Measurements from ENCODE around the gene PSMG2.

Gene PSMG2

GRCh38 chr18:12765126-12765525, 62.3 kb downstream of the PSMG2 start:
- no peak overlapping the region for H3K4me3 ChIP-seq (ENCODE audit: low read depth, low read length)
- no peak for DNase-seq (ENCODE audit: low read depth, low spot score)
- no peak for TF ChIP-seq CTCF (IDR thresholded peaks at IDR 0.05; ENCODE audit: low read depth, low read length)
- in situ Hi-C loops (cut with HindIII; ENCODE audit: low sequenced_read_pairs): no loop called here

- no peak for DNase-seq (ENCODE audit: low read depth, low spot score)
- no peak for TF ChIP-seq CTCF (IDR thresholded peaks at IDR 0.05; ENCODE audit: low read depth, low read length)
- in situ Hi-C loops (cut with HindIII; ENCODE audit: low sequenced_read_pairs): no loop called here
- H3K4me3 ChIP-seq (ENCODE audit: low read depth, low read length): no peak overlapping the region
Observed at GRCh38 chr18:12765586-12765985, 62.7 kb downstream of the PSMG2 start.

- no peak for DNase-seq (ENCODE audit: low read depth, low spot score)
- TF ChIP-seq CTCF (IDR thresholded peaks at IDR 0.05; ENCODE audit: low read depth, low read length): peak; percentile 1
- in situ Hi-C loops (cut with HindIII; ENCODE audit: low sequenced_read_pairs): no loop called here
- H3K4me3 ChIP-seq (ENCODE audit: low read depth, low read length): no peak overlapping the region
Observed at GRCh38 chr18:12766986-12767433, 64.2 kb downstream of the PSMG2 start.

- in situ Hi-C loops (cut with HindIII; ENCODE audit: low sequenced_read_pairs): no loop called here
- H3K4me3 ChIP-seq (ENCODE audit: low read depth, low read length): no peak overlapping the region
- no peak for TF ChIP-seq CTCF (IDR thresholded peaks at IDR 0.05; ENCODE audit: low read depth, low read length)
- no peak for DNase-seq (ENCODE audit: low read depth, low spot score)
Observed at GRCh38 chr18:12767580-12768155, 64.8 kb downstream of the PSMG2 start.

GRCh38 chr18:12768625-12769024, 65.8 kb downstream of the PSMG2 start:
- in situ Hi-C loops (cut with HindIII; ENCODE audit: low sequenced_read_pairs): no loop called here
- no peak for TF ChIP-seq CTCF (IDR thresholded peaks at IDR 0.05; ENCODE audit: low read depth, low read length)
- peak; percentile 33 for DNase-seq (ENCODE audit: low read depth, low spot score)
- no peak overlapping the region for H3K4me3 ChIP-seq (ENCODE audit: low read depth, low read length)

DNA sequence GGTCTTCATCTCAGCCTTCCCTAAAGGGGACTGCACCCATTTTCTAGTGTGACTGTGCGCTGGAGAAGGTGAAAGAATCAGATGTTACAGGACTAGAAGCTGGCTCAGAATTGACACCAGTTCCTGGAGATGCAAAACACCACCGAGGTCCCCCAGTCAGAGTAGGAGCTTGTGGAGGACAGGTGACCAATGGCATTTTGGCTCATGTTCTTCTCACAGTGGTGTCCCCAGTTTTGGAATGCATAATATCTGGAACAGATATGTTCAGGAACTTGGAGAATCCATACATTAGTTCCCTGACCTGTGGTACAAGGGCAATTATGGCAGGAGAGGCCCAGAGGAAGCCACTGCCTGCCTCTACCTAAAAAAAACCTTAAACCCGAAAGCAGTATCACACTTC, 66.3 kb downstream of the PSMG2 start:
- in situ Hi-C loops (cut with HindIII; ENCODE audit: low sequenced_read_pairs): no loop called here
- no peak for DNase-seq (ENCODE audit: low read depth, low spot score)
- no peak for TF ChIP-seq CTCF (IDR thresholded peaks at IDR 0.05; ENCODE audit: low read depth, low read length)
- H3K4me3 ChIP-seq (ENCODE audit: low read depth, low read length): no peak overlapping the region
